WTC11 (cell line): Measurements from ENCODE around the gene RIMBP2. TPM values are rescaled to one million over a fixed set of nuclear protein-coding genes. Genes with fewer than 3 reads are reported as not detected.

Experiments used
- ATAC-seq: fragments of 200-7000 bp; cut with Tn5 transposase; 2 replicates; pipeline ENCODE4 v1.10.0; 2021; ENCODE audit warnings: mild to moderate bottlenecking, moderate library complexity
- CTCF ChIA-PET: fragments of 300-600 bp; sonication (Branson Sonifier 250); formaldehyde crosslinking; loops from one replicate; lab custom pipeline; 2021; ENCODE audit warnings: antibody characterized with exemption; lab: Charles Lee
- POLR2A ChIA-PET: fragments of 350-600 bp; sonication (Branson Sonifier 250); formaldehyde crosslinking; loops from one replicate; lab custom pipeline; 2021; ENCODE audit warnings: antibody characterized with exemption; lab: Charles Lee
- DNase-seq: peaks from one replicate; pipeline ENCODE4 v3.0.0; 2021; ENCODE audit warnings: low spot score
- H3K27ac Mint-ChIP-seq: 2 replicates; pipeline ENCODE4 v1.8.0; 2021; ENCODE audit warnings: mixed read lengths
- H3K27me3 Mint-ChIP-seq: 2 replicates; pipeline ENCODE4 v1.8.0; 2021; ENCODE audit warnings: low read depth, mild to moderate bottlenecking, moderate library complexity, mixed read lengths
- H3K36me3 Mint-ChIP-seq: 2 replicates; pipeline ENCODE4 v1.8.0; 2021; ENCODE audit warnings: mixed read lengths
- H3K4me1 Mint-ChIP-seq: 2 replicates; pipeline ENCODE4 v1.8.0; 2022; ENCODE audit warnings: mixed read lengths
- H3K4me3 Mint-ChIP-seq: 2 replicates; pipeline ENCODE4 v1.8.0; 2021; ENCODE audit warnings: mild to moderate bottlenecking, moderate library complexity, mixed read lengths
- H3K9me3 Mint-ChIP-seq: 2 replicates; pipeline ENCODE4 v1.8.0; 2021; ENCODE audit warnings: mixed read lengths
- ARID4B ChIP-seq: sonication (generic); formaldehyde crosslinking; IDR thresholded peaks from 2 replicates; pipeline ENCODE4 v1.8.0; 2023; ENCODE audit warnings: missing genetic modification reagents, mild to moderate bottlenecking, borderline replicate concordance
- CDX4 ChIP-seq: fragments of 250-450 bp; sonication (Bioruptor Pico); IDR thresholded peaks from 2 replicates; pipeline ENCODE4 v1.9.0; 2021; ENCODE audit warnings: moderate library complexity, mild to moderate bottlenecking, inconsistent platforms, borderline replicate concordance
- CREB1 ChIP-seq: sonication (generic); formaldehyde crosslinking; IDR thresholded peaks from 2 replicates; pipeline ENCODE4 v1.8.0; 2023; ENCODE audit warnings: mild to moderate bottlenecking, missing genetic modification reagents
- ELF4 ChIP-seq: sonication (generic); formaldehyde crosslinking; IDR thresholded peaks from 2 replicates; pipeline ENCODE4 v1.8.1; 2022; ENCODE audit warnings: low read depth, mild to moderate bottlenecking, moderate library complexity, missing genetic modification reagents
- ETV6 ChIP-seq: sonication (generic); formaldehyde crosslinking; IDR thresholded peaks from 2 replicates; pipeline ENCODE4 v1.8.1; 2022; ENCODE audit warnings: mild to moderate bottlenecking, missing genetic modification reagents
- IRF1 ChIP-seq: sonication (generic); formaldehyde crosslinking; IDR thresholded peaks from 2 replicates; pipeline ENCODE4 v1.8.0; 2023; ENCODE audit warnings: missing genetic modification reagents
- KAT7 ChIP-seq: sonication (generic); formaldehyde crosslinking; IDR thresholded peaks from 2 replicates; pipeline ENCODE4 v1.8.1; 2023; ENCODE audit warnings: missing genetic modification reagents, mild to moderate bottlenecking, borderline replicate concordance
- MXD4 ChIP-seq: fragments of 250-450 bp; sonication (Bioruptor Pico); IDR thresholded peaks from 2 replicates; pipeline ENCODE4 v1.8.0; 2021; ENCODE audit warnings: mild to moderate bottlenecking, moderate library complexity, borderline replicate concordance
- NFATC4 ChIP-seq: fragments of 250-450 bp; sonication (Bioruptor Pico); IDR thresholded peaks from 2 replicates; pipeline ENCODE4 v1.9.0; 2021; ENCODE audit warnings: mild to moderate bottlenecking
- NR1H2 ChIP-seq: sonication (generic); formaldehyde crosslinking; IDR thresholded peaks from 2 replicates; pipeline ENCODE4 v1.9.0; 2021; ENCODE audit warnings: mild to moderate bottlenecking, moderate library complexity, missing genetic modification reagents
- NR2C2 ChIP-seq: sonication (generic); formaldehyde crosslinking; IDR thresholded peaks from 2 replicates; pipeline ENCODE4 v1.8.0; 2022; ENCODE audit warnings: mild to moderate bottlenecking, missing genetic modification reagents
- STAT6 ChIP-seq: sonication (generic); formaldehyde crosslinking; conservative IDR thresholded peaks from 2 replicates; pipeline ENCODE4 v1.8.1; 2023; ENCODE audit warnings: mild to moderate bottlenecking, low read depth, missing genetic modification reagents, moderate library complexity
- USF2 ChIP-seq: sonication (generic); formaldehyde crosslinking; IDR thresholded peaks from 2 replicates; pipeline ENCODE4 v1.8.1; 2023; ENCODE audit warnings: mild to moderate bottlenecking, missing genetic modification reagents, moderate library complexity
- ZNF232 ChIP-seq: sonication (generic); formaldehyde crosslinking; IDR thresholded peaks from 2 replicates; pipeline ENCODE4 v1.8.0; 2022; ENCODE audit warnings: mild to moderate bottlenecking, missing genetic modification reagents
- ZNF317 ChIP-seq: sonication (generic); formaldehyde crosslinking; IDR thresholded peaks from 2 replicates; pipeline ENCODE4 v1.8.1; 2023; ENCODE audit warnings: low read depth, mild to moderate bottlenecking, moderate library complexity, missing genetic modification reagents, borderline replicate concordance
- ZNF512 ChIP-seq: sonication (generic); formaldehyde crosslinking; IDR thresholded peaks from 2 replicates; pipeline ENCODE4 v1.8.1; 2022; ENCODE audit warnings: missing genetic modification reagents, borderline replicate concordance
- ZNF532 ChIP-seq: fragments of 250-450 bp; sonication (Bioruptor Pico); IDR thresholded peaks from 2 replicates; pipeline ENCODE4 v1.9.0; 2021; ENCODE audit warnings: mild to moderate bottlenecking, borderline replicate concordance
- ZSCAN18 ChIP-seq: fragments of 250-450 bp; sonication (Bioruptor Pico); IDR thresholded peaks from 2 replicates; pipeline ENCODE4 v2.1.2; 2022; ENCODE audit warnings: mild to moderate bottlenecking, moderate library complexity
- total RNA-seq: library from RNA; stranded (reverse); gene quantifications from 3 replicates; pipeline ENCODE4 v1.2.3, GENCODE V29; 2021

Gene RIMBP2
- total RNA-seq, 1 experiment from 2014 or later, result 2.6 TPM

GRCh38 chr12:130663514-130663913, 52.6 kb downstream of the RIMBP2 start:
- DNase-seq, result no peak
- POLR2A ChIA-PET, result no interaction called here
- no peaks in the 10 kb centered on the region; the same call in 1 of the 2 replicates for H3K4me1 Mint-ChIP-seq
- H3K4me3 Mint-ChIP-seq, result no peak overlapping the region
- H3K27ac Mint-ChIP-seq, result no peak overlapping the region
- H3K27me3 Mint-ChIP-seq, result no peaks in the 10 kb centered on the region; the same call in 1 of the 2 replicates
- no peak for ATAC-seq
- CTCF ChIA-PET, result no interaction called here
- H3K36me3 Mint-ChIP-seq, result peaks cover 11% of the 10 kb centered on the region
- peaks cover 33% of the 10 kb centered on the region for H3K9me3 Mint-ChIP-seq
- TF ChIP-seq NR1H2 (CRISPR knock-in tag) (no peak), NFATC4 (no peak), ZNF232 (CRISPR knock-in tag) (no peak), CDX4 (no peak), IRF1 (no peak), ETV6 (CRISPR knock-in tag) (no peak), MXD4 (CRISPR knock-in tag) (no peak), ZNF317 (CRISPR knock-in tag) (no peak), ZNF512 (CRISPR knock-in tag) (no peak), USF2 (CRISPR knock-in tag) (no peak), NR2C2 (CRISPR knock-in tag) (no peak), ZSCAN18 (CRISPR knock-in tag) (no peak), CREB1 (no peak), ELF4 (CRISPR knock-in tag) (no peak), KAT7 (CRISPR knock-in tag) (no peak), ARID4B (CRISPR knock-in tag) (no peak), ZNF532 (CRISPR knock-in tag) (no peak), STAT6 (no peak)
